ENCODE data around the gene JMJD4. TPM values are rescaled to one million over a fixed set of nuclear protein-coding genes. Genes with fewer than 3 reads are reported as not detected.

JMJD4 gene
- total and polyA plus RNA-seq, 11 donors, result 7.8 to 14.1 (median 11.5) TPM

- Histone ChIP-seq H3K36me3 (peaks cover 0 to 39% (median 25%) of the 10 kb centered on the region in 9 donors), H3K9me3 (no peaks in the 10 kb centered on the region), H3K4me1 (peaks cover 0 to 12% (median 0%) of the 10 kb centered on the region in 12 donors), H3K4me3 (no peak overlapping the region), H3K27ac (peak overlapping the region in 1 of 12 donors; percentile 54), H3K27me3 (no peaks in the 10 kb centered on the region)
- peak in 2 of 4 donors; percentile 33 to 38 for ATAC-seq
- peak in 1 of 5 donors; percentile 26 for DNase-seq
- TF ChIP-seq CTCF (IDR thresholded peaks at IDR 0.05), result no peak
- TF ChIP-seq POLR2A (IDR thresholded peaks at IDR 0.05), result no peak
- 65 to 90% (median 68%) methylated on average over 24 to 42 of the region's 42 CpGs for WGBS, 4 donors
- intact Hi-C loops (cut with DNase I), result no loop called here
These were observed 39.9 kb upstream of the JMJD4 start for GRCh38 chr1:227774821-227775661.

GRCh38 chr1:227774051-227774731 lies 39.1 kb upstream of the JMJD4 start:
- peaks cover 0 to 48% (median 30%) of the 10 kb centered on the region in 9 donors for H3K36me3 ChIP-seq

GRCh38 chr1:227773558-227773957 lies 38.5 kb upstream of the JMJD4 start:
- intact Hi-C loops (cut with DNase I), result no loop called here
- no peaks in the 10 kb centered on the region for H3K27me3 ChIP-seq
- H3K36me3 ChIP-seq, result peaks cover 0 to 54% (median 36%) of the 10 kb centered on the region in 9 donors
- no peak overlapping the region for H3K27ac ChIP-seq
- no peaks in the 10 kb centered on the region for H3K9me3 ChIP-seq
- H3K4me1 ChIP-seq, result peaks cover 0 to 12% (median 0%) of the 10 kb centered on the region in 12 donors
- 94 to 97% (median 94%) methylated on average over 15 of the region's 15 CpGs for WGBS, 4 donors
- no peak for TF ChIP-seq POLR2A (IDR thresholded peaks at IDR 0.05)
- TF ChIP-seq CTCF (IDR thresholded peaks at IDR 0.05), result no peak
- DNase-seq, result peak in 1 of 5 donors; percentile 10
- ATAC-seq, result no peak
- no peak overlapping the region for H3K4me3 ChIP-seq

More at GRCh38 chr1:227774051-227774731, 39.1 kb upstream of the JMJD4 start:
- TF ChIP-seq CTCF (IDR thresholded peaks at IDR 0.05), result no peak
- no peak for TF ChIP-seq POLR2A (IDR thresholded peaks at IDR 0.05)
- Histone ChIP-seq H3K9me3 (no peaks in the 10 kb centered on the region), H3K4me1 (peaks cover 0 to 12% (median 0%) of the 10 kb centered on the region in 12 donors), H3K4me3 (no peak overlapping the region), H3K27ac (peak overlapping the region in 1 of 12 donors; percentile 54), H3K27me3 (no peaks in the 10 kb centered on the region)
- peak in 1 of 5 donors; percentile 12 for DNase-seq
- WGBS, 4 donors, result 88 to 95% (median 92%) methylated on average over 10 to 13 of the region's 13 CpGs
- no peak for ATAC-seq
- intact Hi-C loops (cut with DNase I), result no loop called here

GRCh38 chr1:227771771-227772170 lies 36.7 kb upstream of the JMJD4 start:
- intact Hi-C loops (cut with DNase I), result no loop called here
- WGBS, 4 donors, result 88 to 100% (median 98%) methylated on average over 5 to 7 of the region's 7 CpGs
- H3K27ac ChIP-seq, result no peak overlapping the region
- ATAC-seq (no peak), DNase-seq (peak in 2 of 5 donors; percentile 14 to 15)
- H3K27me3 ChIP-seq, result no peaks in the 10 kb centered on the region
- H3K4me1 ChIP-seq, result peaks cover 0 to 22% (median 0%) of the 10 kb centered on the region in 12 donors
- no peak overlapping the region for H3K4me3 ChIP-seq
- no peak for TF ChIP-seq POLR2A (IDR thresholded peaks at IDR 0.05)
- no peak for TF ChIP-seq CTCF (IDR thresholded peaks at IDR 0.05)
- peaks cover 4 to 69% (median 50%) of the 10 kb centered on the region in 9 donors for H3K36me3 ChIP-seq
- no peaks in the 10 kb centered on the region for H3K9me3 ChIP-seq

Data from heart left ventricle (tissue), 16 donors.